ENCODE data around the gene FSTL1.
A peak's percentile ranks its signal among the peaks of the same experiment; 100 is the strongest.

FSTL1 gene, protein sequence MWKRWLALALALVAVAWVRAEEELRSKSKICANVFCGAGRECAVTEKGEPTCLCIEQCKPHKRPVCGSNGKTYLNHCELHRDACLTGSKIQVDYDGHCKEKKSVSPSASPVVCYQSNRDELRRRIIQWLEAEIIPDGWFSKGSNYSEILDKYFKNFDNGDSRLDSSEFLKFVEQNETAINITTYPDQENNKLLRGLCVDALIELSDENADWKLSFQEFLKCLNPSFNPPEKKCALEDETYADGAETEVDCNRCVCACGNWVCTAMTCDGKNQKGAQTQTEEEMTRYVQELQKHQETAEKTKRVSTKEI

DNA sequence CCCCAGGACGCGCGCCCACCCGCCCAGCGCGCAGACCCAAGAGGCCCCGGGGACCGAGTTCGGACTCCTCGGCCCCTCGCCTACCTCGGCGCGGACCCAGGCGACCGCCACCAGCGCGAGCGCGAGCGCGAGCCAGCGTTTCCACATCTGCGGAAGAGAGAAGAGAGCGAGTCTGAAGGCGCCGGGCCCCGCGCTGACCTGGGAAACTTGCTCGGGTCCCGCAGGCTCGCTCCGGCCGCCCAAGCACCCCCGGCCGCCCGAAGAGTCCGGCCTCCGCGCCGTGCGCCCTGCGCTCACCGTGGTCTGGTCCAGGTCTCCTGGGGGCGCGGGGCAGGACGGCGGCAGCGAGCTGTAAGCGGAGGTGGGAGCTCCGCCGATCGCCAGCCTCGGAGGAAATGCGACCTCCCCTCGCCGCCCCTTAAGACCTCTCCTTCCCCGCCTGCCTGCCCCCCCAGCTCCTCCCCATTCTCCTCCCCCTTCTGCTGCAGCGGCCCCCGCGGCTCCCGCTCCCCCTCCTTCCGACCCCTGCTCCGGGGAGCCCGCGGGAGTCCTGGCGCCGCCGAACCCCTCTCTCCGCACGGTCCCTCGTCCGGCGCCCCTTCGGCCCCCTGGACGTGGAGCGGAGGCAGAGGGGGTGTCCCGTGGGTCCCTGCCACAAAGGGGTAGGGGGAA lies at the start of gene FSTL1:
TSS of gene FSTL1 (minus strand) at position 393 of the 672 bp plus-strand sequence. CDS start at position 147, 246 bp downstream.
- Histone ChIP-seq H3K36me3 (no peaks in the 10 kb centered on the region; a peak in 1 of 22 replicates), H3K4me2 (peak within 1 kb of the TSS; percentile 75 to 94 (median 89)), H4K20me1 (peaks cover 0 to 19% (median 0%) of the 10 kb centered on the region in 11 experiments; a peak in 2 of 22 replicates), H3K9ac (peak within 1 kb of the TSS; percentile 75 to 88 (median 81)), H3K4me3 (peak within 1 kb of the TSS; percentile 74 to 91 (median 80)), H3K27ac (peak within 1 kb of the TSS in 10 of 11 experiments; percentile 36 to 75 (median 70); a peak in 20 of 22 replicates), H3K4me1 (peaks cover 11 to 23% (median 16%) of the 10 kb centered on the region in 10 experiments), H3K27me3 (peaks cover 0 to 17% (median 7%) of the 10 kb centered on the region in 11 experiments; a peak in 14 of 22 replicates), H3K9me3 (replicated peaks in 1 of 11) (peaks cover 0 to 5% (median 0%) of the 10 kb centered on the region in 11 experiments; a peak in 2 of 22 replicates)
- no peak for TF ChIP-seq Cebpa-rat (IDR thresholded peaks at IDR 0.05)

DNA sequence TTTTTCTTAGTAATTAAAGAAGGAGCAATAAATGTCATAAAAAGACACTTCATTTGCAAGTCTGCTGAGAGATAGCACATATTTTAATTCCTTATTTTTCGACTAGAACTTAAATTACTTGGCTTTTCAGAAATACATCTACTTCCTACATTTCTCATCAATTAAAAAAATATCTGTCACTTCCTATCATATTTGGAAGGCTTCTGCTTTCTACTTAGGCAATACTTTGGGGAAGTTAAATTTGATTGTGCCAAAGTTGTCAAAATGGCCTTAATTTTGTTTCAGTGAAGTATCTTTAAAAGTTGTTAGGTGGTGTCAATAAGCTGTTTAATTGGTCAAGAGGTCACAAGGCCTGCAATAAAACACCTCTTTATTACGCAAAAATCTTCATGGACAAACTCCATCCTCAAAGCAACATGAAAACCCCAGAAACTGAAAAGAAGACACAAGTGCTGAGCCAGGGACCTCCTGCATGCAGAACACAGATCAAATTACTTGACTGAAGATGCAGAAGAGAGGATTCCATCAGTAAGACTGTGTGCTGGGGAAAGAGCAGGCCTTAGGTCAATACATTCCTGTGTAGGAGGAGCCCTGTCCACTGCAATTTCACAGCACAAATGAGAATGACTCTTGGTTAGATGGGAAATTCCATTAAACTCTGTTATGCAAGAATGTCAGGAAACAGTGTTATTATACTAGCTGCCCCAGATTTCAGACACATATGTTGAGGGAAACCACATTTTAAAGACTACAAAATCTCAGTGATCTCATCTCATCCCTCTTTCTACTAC lies 48.0 kb upstream of the FSTL1 start:
- Histone ChIP-seq H3K27ac (no peak overlapping the region), H3K4me2 (peak overlapping the region in 3 of 11 experiments; percentile 13 to 58 (median 38); a peak in 5 of 22 replicates), H3K9ac (no peak overlapping the region)

DNA sequence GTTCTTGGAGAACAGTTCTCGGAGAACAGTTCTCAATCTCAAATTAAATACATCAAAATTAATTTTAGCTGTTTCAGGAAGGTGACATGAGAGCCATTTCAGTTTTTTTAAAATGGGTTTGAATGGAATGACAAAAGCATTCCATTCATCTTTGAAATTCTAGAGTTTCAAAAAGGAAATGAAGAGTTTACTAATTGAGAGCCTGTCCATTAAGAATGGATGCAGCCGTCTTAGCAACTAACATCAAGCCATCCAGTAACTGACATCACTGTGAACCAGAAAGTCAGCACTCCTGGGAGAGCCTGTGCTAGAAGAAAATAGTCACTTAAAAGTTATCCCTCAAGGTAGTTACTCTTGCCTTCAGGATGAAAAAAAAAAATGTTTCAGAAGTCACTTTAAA lies 47.0 kb upstream of the FSTL1 start:
- no peak for TF ChIP-seq Cebpa-rat (IDR thresholded peaks at IDR 0.05)
- H3K4me2 ChIP-seq: peak overlapping the region in 2 of 11 experiments; percentile 38 to 58; a peak in 3 of 22 replicates
- H4K20me1 ChIP-seq: no peaks in the 10 kb centered on the region
- no peak overlapping the region for H3K4me3 ChIP-seq
- H3K27ac ChIP-seq: no peak overlapping the region
- no peaks in the 10 kb centered on the region for H3K27me3 ChIP-seq
- H3K9ac ChIP-seq: no peak overlapping the region
- H3K4me1 ChIP-seq: peaks cover 0 to 22% (median 0%) of the 10 kb centered on the region in 10 experiments; a peak in 6 of 20 replicates
- peaks cover 0 to 5% (median 0%) of the 10 kb centered on the region in 11 experiments; a peak in 1 of 22 replicates for H3K36me3 ChIP-seq
- H3K9me3 ChIP-seq (replicated peaks in 1 of 11): peaks cover 25 to 34% (median 28%) of the 10 kb centered on the region in 11 experiments

More for the DNA sequence above, 48.0 kb upstream of the FSTL1 start:
- peaks cover 25 to 31% (median 28%) of the 10 kb centered on the region in 11 experiments for H3K9me3 ChIP-seq (replicated peaks in 1 of 11)
- H3K4me1 ChIP-seq: peaks cover 0 to 22% (median 0%) of the 10 kb centered on the region in 10 experiments; a peak in 6 of 20 replicates
- H3K36me3 ChIP-seq: peaks cover 0 to 5% (median 0%) of the 10 kb centered on the region in 11 experiments; a peak in 1 of 22 replicates
- H4K20me1 ChIP-seq: no peaks in the 10 kb centered on the region
- no peak overlapping the region for H3K4me3 ChIP-seq
- no peak for TF ChIP-seq Cebpa-rat (IDR thresholded peaks at IDR 0.05)
- H3K27me3 ChIP-seq: no peaks in the 10 kb centered on the region

DNA sequence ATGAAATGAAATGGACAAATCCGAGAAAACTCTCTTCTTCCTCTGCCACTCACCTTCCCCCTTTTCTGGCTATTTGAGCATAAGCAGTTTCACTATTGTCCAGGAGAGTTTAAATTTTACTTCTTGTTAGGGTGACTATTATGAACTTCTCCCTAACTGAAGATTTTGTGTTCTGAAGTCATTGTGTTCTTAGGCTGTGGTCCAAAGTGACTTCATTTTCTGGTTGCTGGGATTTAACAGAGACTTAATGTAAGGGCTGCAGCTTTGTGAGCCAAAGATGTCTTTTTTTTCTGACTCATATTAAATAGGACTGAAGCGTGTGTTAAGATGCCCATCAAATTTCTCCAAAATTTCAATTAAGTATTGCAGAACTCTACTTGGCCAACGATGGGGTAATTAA lies 46.5 kb upstream of the FSTL1 start:
- H3K9me3 ChIP-seq (replicated peaks in 1 of 11): peaks cover 25 to 34% (median 28%) of the 10 kb centered on the region in 11 experiments
- peaks cover 0 to 22% (median 0%) of the 10 kb centered on the region in 10 experiments; a peak in 6 of 20 replicates for H3K4me1 ChIP-seq
- H3K9ac ChIP-seq: no peak overlapping the region
- no peaks in the 10 kb centered on the region for H4K20me1 ChIP-seq
- no peak for TF ChIP-seq Cebpa-rat (IDR thresholded peaks at IDR 0.05)
- no peak overlapping the region for H3K27ac ChIP-seq
- no peak overlapping the region for H3K4me3 ChIP-seq
- H3K36me3 ChIP-seq: peaks cover 0 to 5% (median 0%) of the 10 kb centered on the region in 11 experiments; a peak in 1 of 22 replicates
- H3K27me3 ChIP-seq: no peaks in the 10 kb centered on the region
- peak overlapping the region in 1 of 11 experiments; percentile 38; a peak in 1 of 22 replicates for H3K4me2 ChIP-seq

DNA sequence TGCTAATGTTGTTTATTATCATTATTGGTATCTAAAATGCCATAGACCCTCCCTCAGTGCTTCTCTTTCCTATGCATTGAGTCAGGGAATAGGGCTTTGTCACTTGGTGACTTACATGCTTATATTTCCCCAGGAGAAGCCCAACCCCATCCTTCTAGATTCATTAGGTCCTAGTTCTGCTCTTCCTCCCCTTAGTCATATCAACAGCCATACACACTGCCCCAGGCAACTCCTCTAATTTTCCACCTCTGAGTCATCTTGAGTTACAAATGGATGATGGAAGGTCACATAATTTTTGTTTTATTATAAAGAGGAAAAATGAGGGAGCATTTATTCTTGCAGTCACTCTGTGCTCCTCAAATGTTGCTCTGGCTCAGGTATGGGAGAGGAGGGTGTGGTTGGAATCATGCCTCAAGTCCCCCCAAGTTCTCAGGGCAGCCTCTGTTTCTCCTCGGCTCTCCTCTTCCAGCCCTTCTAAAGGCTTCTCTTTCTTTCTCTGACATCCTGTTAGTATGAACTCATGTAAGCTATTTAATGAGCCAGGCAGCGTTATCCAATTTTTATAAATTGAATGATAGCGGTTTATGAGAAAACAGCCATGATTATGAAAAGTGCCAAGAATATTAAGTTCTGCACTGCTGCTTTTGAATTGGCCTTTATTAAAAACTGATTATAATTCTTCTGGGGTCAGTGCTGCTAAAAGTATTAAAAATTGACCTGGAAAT lies 45.6 kb upstream of the FSTL1 start:
- TF ChIP-seq Cebpa-rat (IDR thresholded peaks at IDR 0.05): no peak
- H3K4me2 ChIP-seq: no peak overlapping the region
- no peak overlapping the region for H3K9ac ChIP-seq

DNA sequence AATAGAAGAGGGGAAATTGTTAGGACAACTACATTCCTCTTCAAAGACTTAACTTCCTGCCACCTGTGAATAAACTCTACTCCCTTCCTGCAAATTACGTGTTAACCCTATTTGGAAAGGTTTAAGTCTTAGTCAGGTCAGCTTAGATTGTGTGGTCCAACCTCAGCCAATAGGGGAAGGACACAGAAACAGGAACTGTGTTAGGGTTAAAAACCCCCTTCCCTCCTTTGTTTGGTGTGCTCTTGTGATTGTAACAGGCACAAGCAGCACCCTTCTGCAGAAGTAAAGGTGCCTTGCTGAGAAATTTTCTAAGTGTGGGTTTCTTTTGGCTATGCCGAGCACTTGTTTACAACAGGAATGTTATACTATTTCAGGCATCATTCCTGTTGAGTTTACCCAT lies 45.0 kb upstream of the FSTL1 start:
- no peak overlapping the region for H3K9ac ChIP-seq
- H3K36me3 ChIP-seq: peaks cover 0 to 5% (median 0%) of the 10 kb centered on the region in 11 experiments; a peak in 1 of 22 replicates
- H4K20me1 ChIP-seq: no peaks in the 10 kb centered on the region
- H3K9me3 ChIP-seq (replicated peaks in 1 of 11): peaks cover 25 to 35% (median 28%) of the 10 kb centered on the region in 11 experiments
- TF ChIP-seq Cebpa-rat (IDR thresholded peaks at IDR 0.05): no peak
- no peaks in the 10 kb centered on the region for H3K27me3 ChIP-seq
- H3K4me3 ChIP-seq: peak overlapping the region in 1 of 10 experiments; percentile 2; a peak in 1 of 20 replicates
- H3K27ac ChIP-seq: no peak overlapping the region
- no peak overlapping the region for H3K4me2 ChIP-seq
- peaks cover 0 to 22% (median 0%) of the 10 kb centered on the region in 10 experiments; a peak in 6 of 20 replicates for H3K4me1 ChIP-seq

More for the DNA sequence above, 45.6 kb upstream of the FSTL1 start:
- H4K20me1 ChIP-seq: no peaks in the 10 kb centered on the region
- H3K9me3 ChIP-seq (replicated peaks in 1 of 11): peaks cover 25 to 34% (median 28%) of the 10 kb centered on the region in 11 experiments
- H3K4me1 ChIP-seq: peaks cover 0 to 22% (median 0%) of the 10 kb centered on the region in 10 experiments; a peak in 6 of 20 replicates
- H3K27me3 ChIP-seq: no peaks in the 10 kb centered on the region
- H3K36me3 ChIP-seq: peaks cover 0 to 5% (median 0%) of the 10 kb centered on the region in 11 experiments; a peak in 1 of 22 replicates
- H3K4me3 ChIP-seq: no peak overlapping the region
- H3K27ac ChIP-seq: no peak overlapping the region

DNA sequence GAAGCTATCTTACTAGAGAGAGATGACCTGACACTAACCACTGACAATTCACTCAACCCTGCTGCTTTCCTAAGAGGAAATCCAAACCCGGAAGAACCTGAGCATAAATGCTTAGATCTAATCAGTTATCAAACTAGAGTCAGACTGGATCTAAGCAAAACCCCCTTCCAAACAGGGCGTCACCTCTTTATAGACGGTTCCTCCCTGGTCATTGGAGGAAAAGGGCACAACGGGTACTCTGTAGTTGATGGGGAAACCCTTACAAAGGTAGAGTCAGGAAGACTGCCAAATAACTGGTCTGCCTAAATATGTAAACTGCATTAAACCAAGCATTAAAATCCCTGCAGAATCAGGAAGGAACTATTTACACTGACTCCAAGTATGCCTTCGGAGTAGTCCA lies 41.3 kb upstream of the FSTL1 start:
- no peak overlapping the region for H3K9ac ChIP-seq
- no peaks in the 10 kb centered on the region for H4K20me1 ChIP-seq
- H3K4me2 ChIP-seq: no peak overlapping the region
- no peak overlapping the region for H3K27ac ChIP-seq
- no peaks in the 10 kb centered on the region for H3K4me1 ChIP-seq
- no peaks in the 10 kb centered on the region for H3K27me3 ChIP-seq
- H3K9me3 ChIP-seq (replicated peaks in 1 of 11): peaks cover 32 to 48% (median 38%) of the 10 kb centered on the region in 11 experiments
- no peak overlapping the region for H3K4me3 ChIP-seq
- no peak for TF ChIP-seq Cebpa-rat (IDR thresholded peaks at IDR 0.05)
- peaks cover 0 to 5% (median 0%) of the 10 kb centered on the region in 11 experiments; a peak in 1 of 22 replicates for H3K36me3 ChIP-seq

DNA sequence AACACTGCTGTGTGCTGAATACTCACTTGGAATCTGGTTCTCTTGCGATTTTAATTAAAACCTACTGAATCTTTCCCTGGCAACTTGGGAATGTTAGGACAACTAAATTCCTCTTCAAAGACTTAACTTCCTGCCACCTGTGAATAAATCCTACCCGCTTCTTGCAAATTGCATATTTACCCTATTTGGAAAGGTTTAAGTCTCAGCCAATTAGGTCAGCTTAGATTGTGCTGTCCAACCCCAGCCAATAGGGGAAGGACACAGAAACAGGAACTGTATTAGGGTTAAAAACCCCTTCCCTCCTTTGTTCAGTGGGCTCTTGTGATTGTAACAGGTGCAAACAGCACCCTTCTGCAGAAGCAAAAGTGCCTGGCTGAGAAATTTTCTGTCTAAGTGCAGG lies 38.6 kb upstream of the FSTL1 start:
- TF ChIP-seq Cebpa-rat (IDR thresholded peaks at IDR 0.05): no peak
- H3K27ac ChIP-seq: no peak overlapping the region
- H3K4me3 ChIP-seq: no peak overlapping the region
- H4K20me1 ChIP-seq: no peaks in the 10 kb centered on the region
- H3K9me3 ChIP-seq (replicated peaks in 1 of 11): peaks cover 9 to 25% (median 15%) of the 10 kb centered on the region in 11 experiments; a peak in 19 of 22 replicates
- H3K27me3 ChIP-seq: no peaks in the 10 kb centered on the region
- no peak overlapping the region for H3K9ac ChIP-seq
- H3K4me1 ChIP-seq: no peaks in the 10 kb centered on the region
- H3K4me2 ChIP-seq: no peak overlapping the region
- no peaks in the 10 kb centered on the region for H3K36me3 ChIP-seq

Data from BLaER1 treated with 17β-estradiol and CSF1 and Interleukin-3, amounts not matched to agents 10 nM and 100 nM (cell line).